ENCODE data around the gene TPRA1.
"Not testable (repeated sequence)": the region's sequence is repeated elsewhere in the genome, so short reads cannot be mapped to it uniquely, and the experiment has no call there.

The TPRA1 gene

GRCh38 chr3:127539366-127540060 is 51.0 kb downstream of the TPRA1 start:
- DNase-seq (ENCODE audit: low read depth in 1 of 2, low spot score in 1 of 2) = no peak

DNA sequence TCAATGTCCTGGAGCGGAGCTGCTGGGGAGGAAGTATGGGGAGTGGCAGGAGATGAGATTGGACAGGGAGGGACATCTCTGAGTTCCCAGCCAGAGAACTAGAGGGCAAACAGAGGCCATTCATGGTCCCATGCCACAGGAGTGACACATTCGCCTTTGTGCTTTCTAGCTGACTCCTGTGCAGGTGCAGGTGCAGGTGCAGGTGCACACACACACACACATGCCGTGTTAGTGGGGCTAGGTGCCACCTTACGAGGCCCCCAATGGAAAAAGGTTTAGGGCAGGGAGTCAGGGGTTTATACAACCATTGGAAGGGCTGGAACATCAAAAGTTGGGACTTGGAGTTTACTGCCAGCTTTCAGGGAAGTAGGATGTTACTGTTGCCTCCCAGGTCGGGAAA is 52.0 kb downstream of the TPRA1 start:
- DNase-seq (ENCODE audit: low read depth in 1 of 2, low spot score in 1 of 2) = no peak

- no peak for DNase-seq (ENCODE audit: low read depth in 1 of 2, low spot score in 1 of 2)
These were observed 53.4 kb downstream of the TPRA1 start for GRCh38 chr3:127536830-127537812.

DNA sequence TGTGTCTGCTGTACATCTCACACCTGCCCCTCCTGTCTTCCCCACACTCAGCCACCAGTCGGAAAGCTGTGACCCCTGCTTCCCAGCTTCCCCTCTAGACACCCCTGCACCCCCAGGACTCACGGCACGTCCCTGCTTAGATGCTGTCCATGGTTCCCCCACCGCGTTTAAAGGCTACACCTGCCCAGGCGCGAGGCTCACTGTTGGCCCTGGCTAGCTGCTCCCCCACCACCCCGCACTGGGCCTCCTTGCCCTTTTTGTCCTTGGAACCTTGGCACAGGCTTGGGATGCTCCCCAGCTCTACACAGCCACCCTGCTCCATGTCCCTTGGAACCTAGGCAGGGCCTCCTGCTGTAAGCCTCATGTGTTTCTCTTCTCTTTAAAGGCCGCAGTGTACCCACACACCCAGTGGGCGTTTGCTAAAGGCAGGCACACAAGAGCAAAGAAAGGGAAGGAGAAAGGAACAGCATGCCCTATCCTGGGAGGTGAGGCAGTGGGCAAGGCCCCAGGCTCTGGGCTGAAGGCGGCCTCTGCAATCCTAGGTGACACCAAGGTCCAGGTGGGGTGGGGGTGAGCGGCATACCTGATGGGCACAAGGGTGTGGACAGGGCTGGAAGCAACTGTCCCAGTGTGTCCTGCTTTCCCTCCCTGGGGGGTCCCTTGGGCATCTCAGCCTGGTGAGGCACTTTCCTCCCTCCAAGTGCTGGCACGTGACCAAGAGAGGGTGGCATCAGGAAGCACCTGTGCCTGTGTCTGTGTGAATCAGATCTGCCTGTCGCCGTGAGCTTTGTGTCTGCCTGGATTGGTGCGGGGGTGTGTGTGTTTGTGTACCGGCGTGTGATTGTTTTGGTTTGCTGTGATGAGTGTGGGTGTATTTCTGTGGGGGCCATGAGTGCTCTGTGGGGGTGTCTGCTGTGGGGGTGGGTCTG is 54.4 kb downstream of the TPRA1 start:
- DNase-seq (ENCODE audit: low read depth in 1 of 2, low spot score in 1 of 2) = no peak

DNA sequence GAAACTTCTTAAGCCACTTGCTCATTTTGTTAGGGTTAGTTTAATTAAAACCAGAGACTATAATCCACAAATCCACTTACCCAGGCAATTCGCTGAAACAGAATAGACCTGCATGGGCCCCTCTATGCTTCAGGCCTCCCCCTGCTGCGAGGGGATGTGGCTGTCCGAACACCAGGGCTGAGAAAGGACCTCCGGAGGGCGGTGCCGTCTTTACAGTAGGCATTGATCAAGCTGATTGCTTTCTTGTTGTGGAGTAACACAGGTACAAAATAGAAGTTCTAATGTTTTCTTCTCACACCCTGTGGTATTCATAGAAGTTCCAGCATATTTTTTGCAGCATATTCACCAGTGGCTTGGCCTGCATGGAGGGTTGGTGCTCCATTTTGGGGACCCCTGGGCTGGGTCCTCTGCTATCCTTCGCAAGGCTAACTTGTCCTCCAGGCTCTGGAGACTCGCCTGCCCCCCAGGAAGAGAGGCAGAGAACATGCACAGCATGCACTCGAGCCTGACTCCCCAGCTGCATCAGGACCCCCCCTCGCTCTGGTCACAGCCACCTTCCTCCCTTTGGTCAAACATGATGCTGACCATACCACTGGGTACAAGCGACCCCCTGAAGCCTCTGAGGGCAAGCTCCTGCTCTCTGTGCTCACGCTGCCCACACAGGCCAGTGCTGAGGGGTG is 55.3 kb downstream of the TPRA1 start:
- DNase-seq (ENCODE audit: low read depth in 1 of 2, low spot score in 1 of 2) = no peak

GRCh38 chr3:127534564-127534963 is 56.0 kb downstream of the TPRA1 start:
- DNase-seq (ENCODE audit: low read depth in 1 of 2, low spot score in 1 of 2) = no peak

DNA sequence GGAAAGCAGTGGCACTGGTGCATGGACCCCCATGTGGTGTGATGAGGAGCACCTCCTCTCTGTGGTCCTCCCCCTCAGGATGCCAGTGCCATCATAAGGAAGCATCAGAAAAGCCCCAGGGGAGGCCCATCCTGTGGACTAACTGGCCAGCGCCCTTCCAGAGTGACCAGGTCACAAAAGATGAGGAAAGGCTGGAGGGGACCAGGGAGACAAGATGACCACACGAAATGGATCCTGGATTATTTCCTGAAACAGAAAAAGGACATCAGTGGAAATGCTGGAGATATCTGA is 56.4 kb downstream of the TPRA1 start:
- no peak for DNase-seq (ENCODE audit: low read depth in 1 of 2, low spot score in 1 of 2)

- no peak for DNase-seq (ENCODE audit: low read depth in 1 of 2, low spot score in 1 of 2)
These were observed 57.9 kb downstream of the TPRA1 start for GRCh38 chr3:127532561-127533203.

DNA sequence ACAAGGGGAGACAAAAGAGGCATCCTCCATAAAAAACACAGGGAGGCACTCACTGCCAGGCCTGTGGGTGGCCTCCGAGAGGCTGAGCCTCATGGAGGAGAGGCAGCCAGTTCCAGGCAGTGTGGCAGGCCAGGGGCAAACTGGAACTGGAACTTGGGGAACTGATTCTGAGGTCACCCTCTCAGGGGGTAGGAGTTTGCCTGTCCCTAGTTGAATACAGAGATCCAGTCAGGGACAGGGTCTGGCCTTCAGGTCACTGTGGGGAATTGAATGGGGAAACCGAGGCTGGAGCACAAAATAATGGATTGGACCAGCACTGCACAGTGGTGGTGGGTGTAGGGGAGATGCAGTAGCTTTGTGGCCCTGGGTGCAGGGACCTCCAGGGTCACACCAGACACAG is 58.7 kb downstream of the TPRA1 start:
- DNase-seq (ENCODE audit: low read depth in 1 of 2, low spot score in 1 of 2) = no peak

GRCh38 chr3:127530863-127531262 is 59.7 kb downstream of the TPRA1 start:
- not testable (repeated sequence) for DNase-seq (ENCODE audit: low read depth in 1 of 2, low spot score in 1 of 2)

- no peak for DNase-seq (ENCODE audit: low read depth in 1 of 2, low spot score in 1 of 2)
These were observed 61.0 kb downstream of the TPRA1 start for GRCh38 chr3:127529346-127530188.

- no peak for DNase-seq (ENCODE audit: low read depth in 1 of 2, low spot score in 1 of 2)
These were observed 65.2 kb downstream of the TPRA1 start for GRCh38 chr3:127525373-127525772.

DNA sequence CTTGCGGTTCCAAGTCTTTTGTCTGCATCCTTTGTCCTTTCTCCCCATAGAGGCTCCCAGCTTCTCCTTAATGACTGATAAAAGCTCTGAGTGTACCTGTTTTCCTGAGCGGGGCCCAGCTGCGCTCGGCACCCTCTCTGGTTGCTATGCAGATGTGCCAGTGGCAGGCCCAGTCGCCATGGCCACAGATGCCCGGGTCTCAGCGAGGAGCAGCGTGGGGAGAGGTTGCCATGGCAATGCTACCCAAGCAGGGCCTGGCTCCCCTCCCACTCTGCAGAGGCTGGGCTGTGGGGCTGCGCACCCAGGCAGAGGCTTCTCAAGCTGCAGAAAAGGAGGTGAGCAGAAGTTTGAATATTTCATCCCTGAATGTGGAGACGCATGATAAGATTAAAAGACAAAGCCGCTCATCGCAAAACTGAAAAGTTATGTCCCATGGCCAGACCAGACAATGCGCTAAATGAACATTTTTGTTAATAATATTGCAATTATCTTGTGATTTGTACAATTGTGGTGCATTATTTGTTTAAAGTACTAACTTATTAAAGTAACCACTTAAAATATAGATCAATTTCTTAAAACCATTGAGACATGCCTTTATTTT is 66.1 kb downstream of the TPRA1 start:
- no peak for DNase-seq (ENCODE audit: low read depth in 1 of 2, low spot score in 1 of 2)

Measured in activated T-helper 1 cell treated with anti-CD3 and anti-CD28 coated beads, Interleukin-2, amount 50 U/mL, for 16 hours (primary cell).